WTC11 (cell line): Measurements from ENCODE around the gene GRM7. TPM values are rescaled to one million over a fixed set of nuclear protein-coding genes. Genes with fewer than 3 reads are reported as not detected.

Experiments used
- ATAC-seq: fragments of 200-7000 bp; cut with Tn5 transposase; 2 replicates; pipeline ENCODE4 v1.10.0; 2021; ENCODE audit warnings: mild to moderate bottlenecking, moderate library complexity
- CTCF ChIA-PET: fragments of 300-600 bp; sonication (Branson Sonifier 250); formaldehyde crosslinking; loops from one replicate; lab custom pipeline; 2021; ENCODE audit warnings: antibody characterized with exemption; lab: Charles Lee
- POLR2A ChIA-PET: fragments of 350-600 bp; sonication (Branson Sonifier 250); formaldehyde crosslinking; loops from one replicate; lab custom pipeline; 2021; ENCODE audit warnings: antibody characterized with exemption; lab: Charles Lee
- DNase-seq: peaks from one replicate; pipeline ENCODE4 v3.0.0; 2021; ENCODE audit warnings: low spot score
- H3K27ac Mint-ChIP-seq: 2 replicates; pipeline ENCODE4 v1.8.0; 2021; ENCODE audit warnings: mixed read lengths
- H3K27me3 Mint-ChIP-seq: 2 replicates; pipeline ENCODE4 v1.8.0; 2021; ENCODE audit warnings: low read depth, mild to moderate bottlenecking, moderate library complexity, mixed read lengths
- H3K36me3 Mint-ChIP-seq: 2 replicates; pipeline ENCODE4 v1.8.0; 2021; ENCODE audit warnings: mixed read lengths
- H3K4me1 Mint-ChIP-seq: 2 replicates; pipeline ENCODE4 v1.8.0; 2022; ENCODE audit warnings: mixed read lengths
- H3K4me3 Mint-ChIP-seq: 2 replicates; pipeline ENCODE4 v1.8.0; 2021; ENCODE audit warnings: mild to moderate bottlenecking, moderate library complexity, mixed read lengths
- H3K9me3 Mint-ChIP-seq: 2 replicates; pipeline ENCODE4 v1.8.0; 2021; ENCODE audit warnings: mixed read lengths
- ARID4B ChIP-seq: sonication (generic); formaldehyde crosslinking; IDR thresholded peaks from 2 replicates; pipeline ENCODE4 v1.8.0; 2023; ENCODE audit warnings: missing genetic modification reagents, mild to moderate bottlenecking, borderline replicate concordance
- CTCF ChIP-seq: fragments of 200-600 bp; IDR thresholded peaks from 2 replicates; pipeline ENCODE4 v1.8.0; 2022; ENCODE audit warnings: antibody characterized with exemption
- E2F1 ChIP-seq: sonication (generic); formaldehyde crosslinking; IDR thresholded peaks from 2 replicates; pipeline ENCODE4 v1.8.0; 2022; ENCODE audit warnings: mild to moderate bottlenecking, missing genetic modification reagents
- ELF4 ChIP-seq: sonication (generic); formaldehyde crosslinking; IDR thresholded peaks from 2 replicates; pipeline ENCODE4 v1.8.1; 2022; ENCODE audit warnings: low read depth, mild to moderate bottlenecking, moderate library complexity, missing genetic modification reagents
- ERG ChIP-seq: fragments of 250-450 bp; sonication (Bioruptor Pico); IDR thresholded peaks from 2 replicates; pipeline ENCODE4 v1.8.0; 2021; ENCODE audit warnings: mild to moderate bottlenecking
- FOXP1 ChIP-seq: sonication (generic); formaldehyde crosslinking; IDR thresholded peaks from 2 replicates; pipeline ENCODE4 v1.8.0; 2022; ENCODE audit warnings: missing genetic modification reagents, mild to moderate bottlenecking, moderate library complexity, borderline replicate concordance
- FOXP4 ChIP-seq: sonication (generic); formaldehyde crosslinking; IDR thresholded peaks from 2 replicates; pipeline ENCODE4 v1.8.0; 2022; ENCODE audit warnings: mild to moderate bottlenecking, missing genetic modification reagents
- GABPB1 ChIP-seq: sonication (generic); formaldehyde crosslinking; IDR thresholded peaks from 2 replicates; pipeline ENCODE4 v1.8.1; 2023; ENCODE audit warnings: mild to moderate bottlenecking, missing genetic modification reagents
- GTF2I ChIP-seq: fragments of 250-450 bp; sonication (Bioruptor Pico); conservative IDR thresholded peaks from 2 replicates; pipeline ENCODE4 v1.4.0; 2021; ENCODE audit warnings: mild to moderate bottlenecking
- IRF2 ChIP-seq: sonication (generic); formaldehyde crosslinking; IDR thresholded peaks from 2 replicates; pipeline ENCODE4 v1.8.0; 2022; ENCODE audit warnings: low read depth, missing genetic modification reagents, borderline replicate concordance
- JUN ChIP-seq: sonication (generic); formaldehyde crosslinking; IDR thresholded peaks from 2 replicates; pipeline ENCODE4 v1.8.0; 2023; ENCODE audit warnings: mild to moderate bottlenecking, missing genetic modification reagents
- KAT7 ChIP-seq: sonication (generic); formaldehyde crosslinking; IDR thresholded peaks from 2 replicates; pipeline ENCODE4 v1.8.1; 2023; ENCODE audit warnings: missing genetic modification reagents, mild to moderate bottlenecking, borderline replicate concordance
- MAX ChIP-seq: sonication (generic); formaldehyde crosslinking; IDR thresholded peaks from 2 replicates; pipeline ENCODE4 v1.8.0; 2022; ENCODE audit warnings: mild to moderate bottlenecking, missing genetic modification reagents
- MXD4 ChIP-seq: fragments of 250-450 bp; sonication (Bioruptor Pico); IDR thresholded peaks from 2 replicates; pipeline ENCODE4 v1.8.0; 2021; ENCODE audit warnings: mild to moderate bottlenecking, moderate library complexity, borderline replicate concordance
- MYBL2 ChIP-seq: sonication (generic); formaldehyde crosslinking; IDR thresholded peaks from 2 replicates; pipeline ENCODE4 v1.8.1; 2023; ENCODE audit warnings: mild to moderate bottlenecking, moderate library complexity, missing genetic modification reagents
- NFATC4 ChIP-seq: fragments of 250-450 bp; sonication (Bioruptor Pico); IDR thresholded peaks from 2 replicates; pipeline ENCODE4 v1.9.0; 2021; ENCODE audit warnings: mild to moderate bottlenecking
- NFE2L1 ChIP-seq: sonication (generic); formaldehyde crosslinking; IDR thresholded peaks from 2 replicates; pipeline ENCODE4 v1.8.1; 2023; ENCODE audit warnings: missing genetic modification reagents
- SOX15 ChIP-seq: fragments of 250-450 bp; sonication (Bioruptor Pico); IDR thresholded peaks from 2 replicates; pipeline ENCODE4 v1.9.0; 2021; ENCODE audit warnings: mild to moderate bottlenecking
- USF2 ChIP-seq: sonication (generic); formaldehyde crosslinking; IDR thresholded peaks from 2 replicates; pipeline ENCODE4 v1.8.1; 2023; ENCODE audit warnings: mild to moderate bottlenecking, missing genetic modification reagents, moderate library complexity
- ZNF138 ChIP-seq: sonication (generic); formaldehyde crosslinking; conservative IDR thresholded peaks from 2 replicates; pipeline ENCODE4 v1.8.1; 2022; ENCODE audit warnings: mild to moderate bottlenecking, moderate library complexity, missing genetic modification reagents
- ZNF263 ChIP-seq: sonication (generic); formaldehyde crosslinking; IDR thresholded peaks from 2 replicates; pipeline ENCODE4 v1.8.1; 2022; ENCODE audit warnings: low read depth, mild to moderate bottlenecking, moderate library complexity, missing genetic modification reagents
- ZNF396 ChIP-seq: fragments of 250-450 bp; sonication (Bioruptor Pico); IDR thresholded peaks from 2 replicates; pipeline ENCODE4 v1.8.0; 2021; ENCODE audit warnings: mild to moderate bottlenecking, moderate library complexity, borderline replicate concordance
- total RNA-seq: library from RNA; stranded (reverse); gene quantifications from 3 replicates; pipeline ENCODE4 v1.2.3, GENCODE V29; 2021
- TF ChIP-seq, protein P1 (sequence below): sonication (generic); formaldehyde crosslinking; IDR thresholded peaks from 2 replicates; pipeline ENCODE4 v1.8.1; 2022; ENCODE audit warnings: low read depth, mild to moderate bottlenecking, moderate library complexity, missing genetic modification reagents, borderline replicate concordance

GRM7 gene
- total RNA-seq, 1 experiment from 2014 or later = 0.42 TPM

DNA sequence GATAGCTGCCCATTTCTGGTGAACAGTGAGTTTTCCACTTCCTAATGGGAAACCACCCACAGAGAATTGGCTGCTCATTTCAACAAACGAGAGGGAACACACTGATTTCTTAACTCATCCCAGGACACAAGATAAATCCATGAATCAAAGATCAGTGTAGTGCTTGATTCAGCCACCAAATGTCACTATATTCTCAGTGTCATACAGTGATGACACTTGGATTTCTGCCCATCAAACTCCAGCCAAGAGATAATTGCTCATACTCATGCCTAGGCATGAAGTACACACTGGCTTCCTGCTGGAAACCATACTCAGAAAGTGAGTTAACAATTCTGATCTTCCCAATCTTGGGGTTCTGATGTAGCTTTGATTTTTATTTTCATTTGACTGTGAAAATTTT is 35.4 kb upstream of the GRM7 start:
- ChIA-PET POLR2A (no interaction called here), CTCF (no interaction called here)
- Mint-ChIP-seq H3K4me3 (no peak overlapping the region), H3K9me3 (peaks cover 46% of the 10 kb centered on the region), H3K27me3 (no peaks in the 10 kb centered on the region), H3K27ac (no peak overlapping the region), H3K4me1 (no peaks in the 10 kb centered on the region), H3K36me3 (peaks cover 45% of the 10 kb centered on the region)
- TF ChIP-seq ZNF396 (CRISPR knock-in tag) = no peak
- TF ChIP-seq E2F1 (CRISPR knock-in tag) = no peak
- TF ChIP-seq, protein P1, sequence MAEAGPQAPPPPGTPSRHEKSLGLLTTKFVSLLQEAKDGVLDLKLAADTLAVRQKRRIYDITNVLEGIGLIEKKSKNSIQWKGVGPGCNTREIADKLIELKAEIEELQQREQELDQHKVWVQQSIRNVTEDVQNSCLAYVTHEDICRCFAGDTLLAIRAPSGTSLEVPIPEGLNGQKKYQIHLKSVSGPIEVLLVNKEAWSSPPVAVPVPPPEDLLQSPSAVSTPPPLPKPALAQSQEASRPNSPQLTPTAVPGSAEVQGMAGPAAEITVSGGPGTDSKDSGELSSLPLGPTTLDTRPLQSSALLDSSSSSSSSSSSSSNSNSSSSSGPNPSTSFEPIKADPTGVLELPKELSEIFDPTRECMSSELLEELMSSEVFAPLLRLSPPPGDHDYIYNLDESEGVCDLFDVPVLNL (CRISPR knock-in tag) = no peak
- no peak for TF ChIP-seq ELF4 (CRISPR knock-in tag)
- TF ChIP-seq ZNF138 (CRISPR knock-in tag) = no peak
- TF ChIP-seq GABPB1 (CRISPR knock-in tag) = no peak
- TF ChIP-seq MXD4 = no peak
- TF ChIP-seq IRF2 (CRISPR knock-in tag) = no peak
- no peak for TF ChIP-seq GTF2I (CRISPR knock-in tag)
- no peak for TF ChIP-seq MAX (CRISPR knock-in tag)
- no peak for TF ChIP-seq SOX15
- no peak for TF ChIP-seq ERG (CRISPR knock-in tag)
- TF ChIP-seq FOXP1 (CRISPR knock-in tag) = no peak
- no peak for TF ChIP-seq ZNF263 (CRISPR knock-in tag)
- no peak for TF ChIP-seq JUN (CRISPR knock-in tag)
- TF ChIP-seq USF2 (CRISPR knock-in tag) = no peak
- TF ChIP-seq KAT7 = no peak
- TF ChIP-seq CTCF = no peak
- DNase-seq = no peak
- no peak for ATAC-seq

- peaks cover 49% of the 10 kb centered on the region for H3K9me3 Mint-ChIP-seq
- no peak overlapping the region for H3K27ac Mint-ChIP-seq
- H3K36me3 Mint-ChIP-seq = peaks cover 39% of the 10 kb centered on the region
- ChIA-PET CTCF (no interaction called here), POLR2A (no interaction called here)
- H3K4me3 Mint-ChIP-seq = no peak overlapping the region
- 0 out of 2 replicates have a peak, but pooled peaks cover 3% of the 10 kb centered on the region for H3K4me1 Mint-ChIP-seq
- ATAC-seq (no peak), DNase-seq (no peak)
- no peaks in the 10 kb centered on the region for H3K27me3 Mint-ChIP-seq
- no peak for TF ChIP-seq ARID4B (CRISPR knock-in tag)
- TF ChIP-seq NFATC4 (CRISPR knock-in tag) = no peak
- TF ChIP-seq MYBL2 (CRISPR knock-in tag) = no peak
- TF ChIP-seq NFE2L1 = no peak
- no peak for TF ChIP-seq FOXP4 (CRISPR knock-in tag)
Measured at GRCh38 chr3:6827453-6827852, 33.5 kb upstream of the GRM7 start.
